GM19240 (cell line): ENCODE measurements around the gene ERCC5.

Experiments
- DNase-seq: peaks from one replicate; pipeline ENCODE4 v3.0.0; 2011; ENCODE audit warnings: low spot score; ENCODE audit not compliant: insufficient read length

ERCC5 gene

GRCh38 chr13:102881819-102882686, 36.2 kb downstream of the ERCC5 start:
- DNase-seq, result no peak

GRCh38 chr13:102892503-102892902, 46.7 kb downstream of the ERCC5 start:
- DNase-seq, result no peak

- DNase-seq, result no peak
Measured at GRCh38 chr13:102897371-102898138, 51.7 kb downstream of the ERCC5 start.

GRCh38 chr13:102900193-102900608, 54.4 kb downstream of the ERCC5 start:
- DNase-seq, result no peak

GRCh38 chr13:102901056-102901455, 55.2 kb downstream of the ERCC5 start:
- DNase-seq, result no peak

- no peak for DNase-seq
Measured at GRCh38 chr13:102901615-102902305, 55.9 kb downstream of the ERCC5 start.

- no peak for DNase-seq
Measured at GRCh38 chr13:102902789-102903347, 57.0 kb downstream of the ERCC5 start.

GRCh38 chr13:102903659-102904407, 58.0 kb downstream of the ERCC5 start:
- no peak for DNase-seq

GRCh38 chr13:102904408-102904862, 58.6 kb downstream of the ERCC5 start:
- no peak for DNase-seq

GRCh38 chr13:102905905-102906771, 60.3 kb downstream of the ERCC5 start:
- DNase-seq, result no peak

- no peak for DNase-seq
Measured at GRCh38 chr13:102907016-102907756, 61.4 kb downstream of the ERCC5 start.

- no peak for DNase-seq
Measured at GRCh38 chr13:102907886-102908515, 62.2 kb downstream of the ERCC5 start.

GRCh38 chr13:102909971-102910370, 64.1 kb downstream of the ERCC5 start:
- DNase-seq, result no peak

GRCh38 chr13:102911336-102911735, 65.5 kb downstream of the ERCC5 start:
- DNase-seq, result no peak

GRCh38 chr13:102912599-102912998, 66.8 kb downstream of the ERCC5 start:
- no peak for DNase-seq

GRCh38 chr13:102913914-102914313, 68.1 kb downstream of the ERCC5 start:
- no peak for DNase-seq

GRCh38 chr13:102914339-102914930, 68.6 kb downstream of the ERCC5 start:
- no peak for DNase-seq

GRCh38 chr13:102915393-102915930, 69.6 kb downstream of the ERCC5 start:
- DNase-seq, result no peak
